Uterus (tissue), 2 donors: Measurements from ENCODE around the gene EXOC4.

Experiments
- CTCF ChIP-seq, 4 experiments: fragments of 200-600 bp in 2 of 4; fragments of 450-650 bp in 2 of 4; sonication (generic) in 2 of 4; IDR thresholded peaks; one replicate each; pipeline ENCODE4 v1.5.1; 2016 to 2019; ENCODE audit warnings: antibody characterized with exemption in 4 of 4, mild to moderate bottlenecking in 2 of 4, moderate library complexity in 1 of 4
- POLR2A ChIP-seq, 2 donors: fragments of 450-650 bp; IDR thresholded peaks; one replicate each; pipeline ENCODE4 v1.6.1; 2016; ENCODE audit warnings: antibody characterized with exemption in 2 of 2, mild to moderate bottlenecking in 1 of 2, moderate library complexity in 1 of 2

- TF ChIP-seq CTCF (IDR thresholded peaks at IDR 0.05) (no peak), POLR2A (IDR thresholded peaks at IDR 0.05) (no peak)
These were observed 360.4 kb downstream of the EXOC4 start for GRCh38 chr7:133613250-133613790.
